ENCODE data around the gene NEURL1B. TPM values are rescaled to one million over a fixed set of nuclear protein-coding genes. Genes with fewer than 3 reads are reported as not detected.

NEURL1B gene
- total RNA-seq, 4 donors from 2014 or later, result 21.7 to 59.9 (median 41.5) TPM

GRCh38 chr5:172716796-172717313, 75.8 kb downstream of the NEURL1B start:
- Histone ChIP-seq H3K36me3 (no peaks in the 10 kb centered on the region), H3K9me3 (no peaks in the 10 kb centered on the region), H3K27me3 (no peaks in the 10 kb centered on the region), H3K4me1 (peaks cover 0 to 57% (median 29%) of the 10 kb centered on the region in 3 donors), H3K27ac (peak overlapping the region in 3 of 4 donors; percentile 68 to 79 (median 74)), H3K4me3 (no peak overlapping the region)
- TF ChIP-seq EP300 (IDR thresholded peaks at IDR 0.05) (no peak), POLR2AphosphoS5 (IDR thresholded peaks at IDR 0.05) (peak; percentile 30), CTCF (IDR thresholded peaks at IDR 0.05) (peak; percentile 82 to 96 (median 93)), POLR2A (IDR thresholded peaks at IDR 0.05) (no peak)
- WGBS, 2 donors (ENCODE audit: low coverage in 1 of 2), result 11% methylated on average over 5 of the region's 20 CpGs; no CpG with 5 or more reads in 1 of the 2 donors
- ATAC-seq, result peak; percentile 66

DNA sequence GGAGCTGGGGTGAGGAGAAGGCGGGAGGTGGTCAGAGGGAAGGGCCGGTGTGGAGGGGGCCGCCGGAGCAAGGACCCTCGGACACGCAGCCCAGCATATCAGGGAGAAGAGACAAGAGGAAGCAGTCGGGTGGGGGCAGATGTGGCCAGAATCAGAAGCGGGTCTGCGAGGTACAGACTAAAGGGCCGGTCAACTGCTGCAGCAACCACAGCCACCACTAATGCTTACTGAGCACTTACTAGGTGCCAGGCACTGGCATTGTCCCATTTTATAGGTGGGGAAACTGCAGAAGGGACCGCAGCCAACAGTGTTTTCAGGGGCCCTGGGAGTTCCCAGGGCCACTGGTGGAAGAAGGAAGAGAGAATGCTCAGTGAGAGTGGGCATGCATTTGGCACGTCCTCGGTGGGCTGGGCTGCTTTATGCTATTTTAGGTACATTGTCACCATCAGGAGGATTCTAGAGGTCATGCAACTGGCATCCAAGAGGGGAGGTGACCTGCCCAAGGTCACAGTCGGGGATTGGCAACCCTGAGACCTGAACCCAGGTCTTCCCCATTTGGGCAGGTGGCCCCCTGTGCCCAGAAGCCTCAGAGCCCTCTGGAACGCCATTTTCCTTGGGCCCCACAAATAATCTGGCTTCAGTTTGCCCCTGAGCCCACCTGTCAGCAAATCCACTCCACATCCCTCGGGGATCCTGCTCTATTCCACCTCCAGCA, 76.6 kb downstream of the NEURL1B start:
- H3K27me3 ChIP-seq, result no peaks in the 10 kb centered on the region
- no peaks in the 10 kb centered on the region for H3K9me3 ChIP-seq
- no peaks in the 10 kb centered on the region for H3K36me3 ChIP-seq
- peaks cover 0 to 65% (median 35%) of the 10 kb centered on the region in 3 donors for H3K4me1 ChIP-seq
- TF ChIP-seq POLR2AphosphoS5 (IDR thresholded peaks at IDR 0.05), result no peak
- no peak for TF ChIP-seq POLR2A (IDR thresholded peaks at IDR 0.05)
- TF ChIP-seq CTCF (IDR thresholded peaks at IDR 0.05), result no peak
- no peak for TF ChIP-seq EP300 (IDR thresholded peaks at IDR 0.05)
- ATAC-seq, result no peak
- no peak overlapping the region for H3K4me3 ChIP-seq
- WGBS, 2 donors (ENCODE audit: low coverage in 1 of 2), result 67 to 74% methylated on average over 11 to 15 of the region's 16 CpGs
- peak overlapping the region in 2 of 4 donors; percentile 74 to 79 for H3K27ac ChIP-seq

DNA sequence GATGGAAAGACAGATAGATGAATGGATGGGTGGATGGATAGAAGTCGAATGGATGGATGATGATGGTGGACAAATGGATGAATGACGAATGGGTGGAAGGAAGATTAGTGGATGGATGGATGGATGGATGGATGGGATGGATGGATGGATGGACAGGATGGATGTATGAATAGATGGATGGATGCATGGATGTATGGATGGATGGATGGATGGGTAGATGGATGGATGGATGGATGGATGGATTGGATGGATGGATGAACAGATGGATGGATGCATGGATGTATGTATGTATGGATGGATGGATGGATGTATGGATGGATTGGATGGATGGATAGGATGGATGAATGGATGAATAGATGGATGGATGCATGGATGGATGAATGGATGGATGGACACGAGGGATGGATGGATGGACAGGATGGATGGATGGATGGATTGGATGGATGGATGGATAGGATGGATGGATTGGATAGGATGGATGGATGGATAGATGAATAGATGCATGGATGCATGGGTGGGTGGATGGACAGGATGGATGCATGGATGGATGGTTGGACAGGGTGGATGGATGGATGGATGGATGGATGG, 77.6 kb downstream of the NEURL1B start:
- Histone ChIP-seq H3K9me3 (no peaks in the 10 kb centered on the region), H3K4me3 (no peak overlapping the region), H3K4me1 (peaks cover 0 to 61% (median 28%) of the 10 kb centered on the region in 3 donors), H3K36me3 (no peaks in the 10 kb centered on the region), H3K27me3 (no peaks in the 10 kb centered on the region), H3K27ac (no peak overlapping the region)
- no peak for ATAC-seq
- TF ChIP-seq EP300 (IDR thresholded peaks at IDR 0.05), result no peak
- no peak for TF ChIP-seq POLR2AphosphoS5 (IDR thresholded peaks at IDR 0.05)
- TF ChIP-seq POLR2A (IDR thresholded peaks at IDR 0.05), result no peak
- WGBS, 2 donors (ENCODE audit: low coverage in 1 of 2), result 99 to 100% methylated on average over 2 to 3 of the region's 3 CpGs

DNA sequence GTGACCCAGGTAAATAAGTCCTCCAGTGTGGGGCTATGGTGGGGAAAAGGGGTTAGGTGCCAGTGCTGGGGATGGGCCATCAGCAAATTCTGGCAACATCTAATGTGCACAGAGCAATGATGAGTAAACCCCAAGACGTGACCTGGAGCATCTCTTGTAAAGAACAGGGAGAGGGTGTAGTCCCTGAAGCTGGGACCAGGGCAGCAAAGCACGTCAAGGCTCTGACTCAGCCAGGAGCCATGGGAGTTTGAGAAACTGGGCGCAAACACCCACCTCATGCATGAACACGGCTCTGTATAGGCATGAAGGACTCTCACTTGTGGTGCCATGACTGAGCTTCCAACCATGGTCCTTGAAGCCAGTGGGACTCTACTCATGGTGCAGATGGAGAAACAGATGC, 78.1 kb downstream of the NEURL1B start:
- Histone ChIP-seq H3K27me3 (no peaks in the 10 kb centered on the region), H3K9me3 (no peaks in the 10 kb centered on the region), H3K4me3 (no peak overlapping the region), H3K27ac (peak overlapping the region in 1 of 4 donors; percentile 34), H3K4me1 (peaks cover 0 to 55% (median 26%) of the 10 kb centered on the region in 3 donors), H3K36me3 (no peaks in the 10 kb centered on the region)
- TF ChIP-seq POLR2AphosphoS5 (IDR thresholded peaks at IDR 0.05), result no peak
- no peak for TF ChIP-seq EP300 (IDR thresholded peaks at IDR 0.05)
- TF ChIP-seq POLR2A (IDR thresholded peaks at IDR 0.05), result no peak
- no peak for TF ChIP-seq CTCF (IDR thresholded peaks at IDR 0.05)
- 88 to 100% methylated on average over 1 to 4 of the region's 4 CpGs for WGBS, 2 donors (ENCODE audit: low coverage in 1 of 2)
- ATAC-seq, result no peak

- peaks cover 0 to 41% (median 26%) of the 10 kb centered on the region in 3 donors for H3K4me1 ChIP-seq
- peak overlapping the region in 1 of 4 donors; percentile 65 for H3K27ac ChIP-seq
- WGBS, 2 donors (ENCODE audit: low coverage in 1 of 2), result 64 to 75% methylated on average over 3 of the region's 5 CpGs
- H3K27me3 ChIP-seq, result no peaks in the 10 kb centered on the region
- no peaks in the 10 kb centered on the region for H3K36me3 ChIP-seq
- no peak for TF ChIP-seq CTCF (IDR thresholded peaks at IDR 0.05)
- TF ChIP-seq POLR2AphosphoS5 (IDR thresholded peaks at IDR 0.05), result no peak
- no peak for TF ChIP-seq EP300 (IDR thresholded peaks at IDR 0.05)
- TF ChIP-seq POLR2A (IDR thresholded peaks at IDR 0.05), result no peak
- no peak for ATAC-seq
- no peak overlapping the region for H3K4me3 ChIP-seq
- no peaks in the 10 kb centered on the region for H3K9me3 ChIP-seq
Measured at GRCh38 chr5:172720655-172721054, 79.6 kb downstream of the NEURL1B start.

All from gastroesophageal sphincter (tissue), 4 donors.